Fibroblast of skin of abdomen (primary cell): ENCODE results near the gene POLR3C. TPM values are rescaled to one million over a fixed set of nuclear protein-coding genes. Genes with fewer than 3 reads are reported as not detected.
"Not testable (repeated sequence)": the region's sequence is repeated elsewhere in the genome, so short reads cannot be mapped to it uniquely, and the experiment has no call there.

Source experiments
- DNase-seq: peaks from one replicate; pipeline ENCODE4 v3.0.0-alpha.2; 2013
- polyA plus RNA-seq, 2 experiments: library from polyadenylated mRNA; unstranded; fragments of 120-200 nt; gene quantifications; one replicate each; pipeline ENCODE4 v1.2.1, GENCODE V29; 2013; ENCODE audit not compliant: insufficient read length in 2 of 2

Gene POLR3C
- polyA plus RNA-seq (2013, experiment 1 of 2; ENCODE audit: insufficient read length) = 31.2 TPM
- 28.6 TPM for polyA plus RNA-seq (2013, experiment 2 of 2; ENCODE audit: insufficient read length)

GRCh38 chr1:145823565-145824498 is at the start of gene POLR3C, which contains the start of gene RNF115:
Gene POLR3C, plus strand, starts transcription at chr1:145824200. Its CDS starts 1,577 bp downstream, at chr1:145825777.
Gene RNF115, minus strand, starts transcription at chr1:145824095. Its CDS starts 222 bp downstream, at chr1:145823873.
- peak; percentile 93 for DNase-seq

GRCh38 chr1:145777357-145778145 is 46.4 kb upstream of the POLR3C start:
- DNase-seq = peak; percentile 6

- DNase-seq = peak; percentile 36
Measured at GRCh38 chr1:145778146-145778540, 45.9 kb upstream of the POLR3C start.

DNA sequence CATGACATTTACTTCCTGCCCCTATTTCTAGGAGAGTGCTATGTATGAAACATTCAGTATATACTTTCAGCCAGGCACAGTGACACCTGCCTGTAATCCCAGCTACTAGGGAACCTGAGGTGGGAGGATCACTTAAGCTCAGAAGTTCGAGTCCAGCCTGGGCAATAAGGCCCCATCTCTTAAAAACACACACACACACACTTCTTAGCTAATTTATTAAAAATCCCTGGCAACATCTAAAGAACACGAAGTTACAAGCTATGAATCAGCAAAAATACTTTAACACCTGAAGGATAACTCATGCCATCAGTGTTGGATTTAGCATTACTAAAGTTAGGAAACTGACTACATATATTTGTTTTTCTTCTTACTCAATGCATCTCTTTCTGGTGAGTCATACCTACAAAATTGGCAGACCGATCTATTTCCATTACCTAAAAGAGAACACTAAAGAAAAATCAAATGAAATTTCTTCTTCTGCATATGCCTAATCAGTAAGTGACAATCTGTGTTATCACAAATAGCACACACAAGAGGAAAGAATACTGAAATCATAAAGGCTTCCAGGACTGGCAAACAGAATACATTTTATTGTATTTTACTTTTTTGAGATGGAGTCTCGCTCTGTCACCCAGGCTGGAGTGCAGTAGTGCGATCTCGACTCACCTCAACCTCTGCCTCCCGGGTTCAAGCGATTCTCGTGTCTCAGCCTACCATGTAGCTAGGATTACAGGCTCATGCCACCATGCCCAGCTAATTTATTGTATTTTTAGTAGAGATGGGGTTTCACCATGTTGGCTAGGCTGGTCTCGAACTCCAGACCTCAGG is 41.5 kb upstream of the POLR3C start:
- peak; percentile 88 for DNase-seq

- no peak for DNase-seq
Measured at GRCh38 chr1:145784409-145784808, 39.6 kb upstream of the POLR3C start.

DNA sequence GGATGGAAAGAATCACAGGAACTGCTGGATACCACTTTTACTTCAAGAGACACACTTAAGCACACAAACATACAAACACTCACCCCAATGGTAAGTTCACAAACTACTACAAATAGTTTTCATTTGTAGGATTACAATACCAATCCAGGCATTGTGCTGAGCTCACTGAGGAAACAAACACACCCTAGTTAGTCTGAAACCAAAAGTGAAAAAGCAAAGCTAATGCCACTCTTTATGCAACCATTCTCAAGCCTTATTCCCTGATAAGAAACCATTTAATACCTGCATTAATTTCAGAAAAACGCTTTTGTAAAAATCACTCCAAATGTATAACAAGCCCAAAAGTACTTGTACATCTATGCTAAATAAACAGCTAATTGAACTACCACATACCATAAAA is 38.5 kb upstream of the POLR3C start:
- DNase-seq = no peak

GRCh38 chr1:145786271-145786670 is 37.7 kb upstream of the POLR3C start:
- DNase-seq = no peak

DNA sequence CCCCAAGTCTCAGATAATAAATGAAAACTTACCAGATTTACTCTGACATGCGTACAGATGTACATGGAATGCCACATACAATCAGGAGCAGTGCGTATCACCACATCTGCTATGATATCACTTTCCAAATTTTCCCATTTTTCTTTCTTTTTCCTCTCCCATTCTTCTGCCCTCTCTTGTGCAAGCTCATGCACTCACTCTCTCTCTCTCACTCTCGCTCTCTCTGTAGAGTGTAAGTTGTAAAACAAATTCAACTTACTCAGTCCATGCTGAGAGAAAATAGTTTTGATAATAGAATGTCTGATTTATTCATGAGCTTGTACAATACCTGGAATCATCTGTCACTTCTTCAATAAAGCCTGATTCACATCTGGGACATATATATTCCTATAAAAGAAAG is 35.4 kb upstream of the POLR3C start:
- DNase-seq = no peak

- DNase-seq = not testable (repeated sequence)
Measured at GRCh38 chr1:145791860-145792259, 32.1 kb upstream of the POLR3C start.

DNA sequence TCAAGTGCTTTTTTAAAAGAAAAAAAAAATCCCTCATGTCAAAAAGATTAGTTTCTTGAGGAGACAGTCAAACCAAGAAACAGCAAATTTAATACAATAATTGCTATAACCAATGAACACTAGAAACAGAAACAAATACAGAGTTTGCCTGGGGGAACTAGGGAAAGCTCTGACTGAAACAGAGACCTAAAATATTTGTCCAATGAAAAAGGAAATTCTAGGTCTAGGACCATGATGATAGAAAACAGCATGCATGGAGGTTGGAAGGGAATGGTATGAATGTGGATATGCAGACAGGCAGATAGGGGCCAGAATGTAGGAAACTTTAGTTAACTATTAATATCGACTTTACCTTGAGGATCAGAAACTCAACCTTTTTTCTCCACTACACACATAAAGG is 31.5 kb upstream of the POLR3C start:
- DNase-seq = no peak

DNA sequence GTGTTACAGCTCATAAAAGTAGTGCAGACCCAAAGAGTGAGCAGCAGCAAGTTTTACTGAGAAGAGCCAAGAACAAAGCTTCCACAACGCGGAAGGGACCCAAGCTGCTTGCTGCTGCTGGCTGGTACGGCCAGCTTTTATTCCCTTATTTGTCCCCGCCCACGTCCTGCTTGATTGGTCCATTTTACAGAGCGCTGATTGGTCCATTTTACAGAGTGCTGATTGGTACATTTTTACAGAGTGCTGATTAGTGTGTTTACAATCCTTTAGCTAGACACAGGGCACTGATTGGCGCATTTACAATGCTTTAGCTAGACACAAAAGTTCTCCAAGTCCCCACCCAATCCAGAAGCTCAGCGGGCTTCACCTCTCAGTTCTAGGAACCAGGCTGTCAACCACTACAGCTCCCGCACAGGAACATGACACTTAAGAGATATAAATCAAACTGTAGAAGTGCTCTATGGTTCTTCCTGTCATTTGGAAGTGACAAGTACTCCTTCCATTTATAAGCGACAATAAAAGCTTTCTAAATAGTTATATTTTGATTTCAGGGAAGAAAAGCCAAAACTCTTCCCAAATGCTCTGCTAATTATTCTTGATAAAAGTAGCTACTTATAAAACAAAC is 28.6 kb upstream of the POLR3C start:
- no peak for DNase-seq

GRCh38 chr1:145796753-145797152 is 27.2 kb upstream of the POLR3C start:
- DNase-seq = no peak

DNA sequence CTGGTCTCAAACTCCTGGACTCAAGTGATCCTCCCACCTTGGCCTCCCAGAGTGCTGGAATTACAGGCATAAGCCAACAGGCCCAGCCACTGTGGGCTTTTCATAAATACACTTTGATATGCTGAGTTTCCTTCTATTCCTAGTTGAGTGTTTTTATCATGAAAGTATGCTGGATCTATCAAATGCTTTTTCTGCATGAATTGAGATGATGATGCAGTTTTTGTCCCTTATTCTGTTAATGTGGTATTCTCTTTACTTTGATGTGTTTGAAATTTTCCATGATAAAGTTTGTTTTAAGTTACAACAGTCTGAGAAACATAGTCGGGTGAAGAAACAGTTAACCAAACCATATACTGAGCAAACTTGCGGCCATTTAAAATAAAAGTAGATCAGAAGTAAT is 24.2 kb upstream of the POLR3C start:
- no peak for DNase-seq

- no peak for DNase-seq
Measured at GRCh38 chr1:145804235-145805045, 19.6 kb upstream of the POLR3C start.

DNA sequence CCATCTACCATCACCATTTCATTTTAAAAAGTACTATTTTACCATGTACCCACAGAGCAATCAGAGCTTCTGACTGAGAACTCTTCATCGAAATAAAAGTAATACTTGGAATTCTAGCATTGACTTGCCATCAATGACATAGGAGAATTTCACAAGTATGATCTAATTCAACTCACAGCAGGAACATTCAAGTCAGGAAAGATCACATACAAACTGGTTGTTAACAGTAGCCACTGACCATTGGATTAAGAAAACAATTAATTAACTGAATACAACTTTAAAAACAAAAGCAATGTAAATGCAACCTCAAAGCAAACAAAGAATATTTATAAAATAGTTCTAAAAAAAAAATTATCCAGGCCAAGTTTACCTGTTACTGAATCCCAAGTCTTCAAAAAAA is 18.9 kb upstream of the POLR3C start:
- DNase-seq = no peak

DNA sequence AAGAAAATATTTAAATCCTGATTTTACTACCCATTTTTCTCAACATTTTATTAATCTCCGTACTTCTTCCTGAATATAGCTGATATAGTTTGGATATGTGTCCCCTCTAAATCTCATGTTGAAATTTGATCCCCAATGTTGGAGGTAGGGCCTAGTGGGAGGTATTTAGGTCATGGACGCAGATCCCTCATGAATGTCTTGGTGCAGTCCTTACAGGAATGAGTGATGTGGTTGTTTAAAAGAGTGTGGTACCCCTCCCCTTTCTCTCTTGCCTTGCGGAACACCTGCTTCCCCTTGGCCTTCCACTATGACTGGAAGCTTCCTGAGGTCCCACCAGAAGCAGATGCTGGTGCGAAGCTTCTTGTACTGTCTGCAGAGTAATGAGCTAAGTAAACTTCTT is 17.6 kb upstream of the POLR3C start:
- DNase-seq = no peak

- DNase-seq = no peak
Measured at GRCh38 chr1:145806844-145807243, 17.2 kb upstream of the POLR3C start.

- not testable (repeated sequence) for DNase-seq
Measured at GRCh38 chr1:145812977-145813810, 10.8 kb upstream of the POLR3C start.

- peak; percentile 76 for DNase-seq
Measured at GRCh38 chr1:145818095-145818494, 5.9 kb upstream of the POLR3C start.

- DNase-seq = not testable (repeated sequence)
Measured at GRCh38 chr1:145822779-145823331, 1.1 kb upstream of the POLR3C start.
